Heart right ventricle (tissue), 16 donors: ENCODE results near the gene LYPLAL1. TPM values are rescaled to one million over a fixed set of nuclear protein-coding genes. Genes with fewer than 3 reads are reported as not detected.

Source experiments
- ATAC-seq, 8 donors: fragments of 200-7000 bp; cut with Tn5 transposase; one replicate each; pipeline ENCODE4 v1.9.1; 2020; ENCODE audit warnings: mild to moderate bottlenecking in 8 of 8, moderate library complexity in 8 of 8, moderate number of reproducible peaks in 1 of 8
- DNase-seq, 2 donors: peaks; one replicate each; pipeline ENCODE4 v3.0.0-alpha.2; 2020
- H3K27ac ChIP-seq, 10 donors: fragments of 200-600 bp; sonication (generic) in 2 of 10; one replicate each; pipeline versions ENCODE4 v1.5.0 to v1.8.0; 2020 to 2022; ENCODE audit warnings: mild to moderate bottlenecking in 3 of 10
- H3K27me3 ChIP-seq, 7 donors: fragments of 200-600 bp; one replicate each; pipeline ENCODE4 v1.8.0; 2021 to 2022; ENCODE audit warnings: mild to moderate bottlenecking in 2 of 7
- H3K36me3 ChIP-seq, 9 donors: fragments of 200-600 bp; sonication (generic) in 1 of 9; one replicate each; pipeline versions ENCODE4 v1.5.0 to v1.8.0; 2020 to 2022; ENCODE audit warnings: mild to moderate bottlenecking in 2 of 9
- H3K4me1 ChIP-seq, 9 donors: fragments of 200-600 bp; sonication (generic) in 1 of 9; one replicate each; pipeline versions ENCODE4 v1.5.0 to v1.8.0; 2020 to 2022; ENCODE audit warnings: mild to moderate bottlenecking in 4 of 9
- H3K4me3 ChIP-seq, 10 donors: fragments of 200-600 bp; sonication (generic) in 2 of 10; one replicate each; pipeline versions ENCODE4 v1.5.0 to v1.8.0; 2020 to 2022; ENCODE audit warnings: mild to moderate bottlenecking in 7 of 10, moderate library complexity in 2 of 10
- H3K9me3 ChIP-seq, 11 donors: fragments of 200-600 bp in 10 of 11; sonication (generic) in 2 of 11; one replicate each; pipeline versions ENCODE4 v1.5.0 to v1.8.0; 2013 to 2022; ENCODE audit warnings: mild to moderate bottlenecking in 2 of 11, control low read depth in 1 of 11, moderate library complexity in 1 of 11
- CTCF ChIP-seq, 9 donors: fragments of 200-600 bp; sonication (generic) in 2 of 9; IDR thresholded peaks; one replicate each; pipeline versions ENCODE4 v1.5.0 to v1.8.0; 2021 to 2022; ENCODE audit warnings: antibody characterized with exemption in 9 of 9, mild to moderate bottlenecking in 5 of 9, moderate library complexity in 1 of 9
- WGBS, 2 donors: extraction: QIAGEN DNeasy Blood & Tissue Kit; methylation state at CpG; one replicate each; pipeline ENCODE4 v1.1.7; 2013; ENCODE audit warnings: inconsistent platforms in 1 of 2; 5-methylcytosine and 5-hydroxymethylcytosine counted together
- intact Hi-C, 10 donors: fragments of 100-400 bp; cut with DNase I; formaldehyde crosslinking; loops; one replicate each; pipeline versions ENCODE4 v1.11.1 to v1.14.2; 2022
- polyA plus RNA-seq, 2 donors: library from polyadenylated mRNA; stranded (reverse); fragments of 200-250 nt; gene quantifications; one replicate each; pipeline ENCODE4 v1.2.3, GENCODE V29; 2013
- total RNA-seq, 10 donors: library from RNA; stranded (reverse); fragmentation: NEBNext Ultra II Directional in 3 of 10; extraction: Animal tissue kit (Norgen Biotek cat#: 25700) in 3 of 10; gene quantifications; one replicate each; pipeline versions ENCODE4 v1.2.1 to v1.2.4, GENCODE V29; 2021 to 2023
- donor health status: Arrhythmogenic right ventricular cardiomyopathy.
- donor health status: ischemic (EF 13 %, LVEDD 7.1; RV severe dilation, severe dysfunction).
- donor health status: healthy with polysubstance abuse.
- donor health status: DM: no; HTN: yes; CAD: no.
- donor health status: DM: no; HTN: no; CAD: no.
- donor health status: ischemic (EF 25% LVEDD 6.9; RV normal size, moderate dysfunction).
- donor health status: ischemic (EF 25% LVEDD 5.7; RV mildly dilated, moderate dysfunction).
- donor health status: healthy.
- donor health status: DM: yes; HTN: yes; CAD: no.
- donor health status: Ischemic cardiomyopathy.
- donor health status: ischemic (EF 35%, LVEDD 5.7; RV mildly dilated, moderate dysfunction).
- donor health status: nonischemic (EF 11% LVEDD 7.7; RV severe dilation, severe dysfunction).
- donor health status: DM: yes; HTN: yes; CAD: no.
- donor health status: PGD.
- donor health status: ischemic (EF 29% LVEDD 5.4; RV normal size, mild dysfunction).
- donor health status: nonischemic (EF 23%, LVEDD 6.1; RV moderate dilation, normal function).

Gene LYPLAL1
- total and polyA plus RNA-seq, 12 donors: 22.2 to 186 (median 109) TPM

GRCh38 chr1:219140303-219140877 is 33.3 kb upstream of the LYPLAL1 start:
- Histone ChIP-seq H3K4me1 (peaks cover 0 to 17% (median 0%) of the 10 kb centered on the region in 9 donors), H3K27ac (no peak overlapping the region), H3K36me3 (no peaks in the 10 kb centered on the region), H3K4me3 (no peak overlapping the region), H3K27me3 (no peaks in the 10 kb centered on the region), H3K9me3 (peaks cover 0 to 12% (median 0%) of the 10 kb centered on the region in 11 donors)
- intact Hi-C loops: no loop called here
- no peak for TF ChIP-seq CTCF (IDR thresholded peaks at IDR 0.05)
- no peak for ATAC-seq
- DNase-seq: no peak
- 48 to 49% methylated on average over 2 of the region's 2 CpGs for WGBS, 2 donors

- peaks cover 0 to 17% (median 0%) of the 10 kb centered on the region in 9 donors for H3K4me1 ChIP-seq
- 65 to 75% methylated on average over 1 of the region's 1 CpG for WGBS, 2 donors
- no peak for TF ChIP-seq CTCF (IDR thresholded peaks at IDR 0.05)
- no peak overlapping the region for H3K4me3 ChIP-seq
- H3K27ac ChIP-seq: no peak overlapping the region
- intact Hi-C loops: no loop called here
- ATAC-seq (no peak), DNase-seq (no peak)
- no peaks in the 10 kb centered on the region for H3K36me3 ChIP-seq
- no peaks in the 10 kb centered on the region for H3K9me3 ChIP-seq
- no peaks in the 10 kb centered on the region for H3K27me3 ChIP-seq
Measured at GRCh38 chr1:219143735-219144134, 29.9 kb upstream of the LYPLAL1 start.

GRCh38 chr1:219144658-219145315 is 28.9 kb upstream of the LYPLAL1 start:
- H3K36me3 ChIP-seq: no peaks in the 10 kb centered on the region
- DNase-seq (no peak), ATAC-seq (no peak)
- intact Hi-C loops: no loop called here
- no peak for TF ChIP-seq CTCF (IDR thresholded peaks at IDR 0.05)
- 53 to 59% methylated on average over 2 of the region's 2 CpGs for WGBS, 2 donors
- no peak overlapping the region for H3K27ac ChIP-seq
- peaks cover 0 to 17% (median 0%) of the 10 kb centered on the region in 9 donors for H3K4me1 ChIP-seq
- H3K27me3 ChIP-seq: no peaks in the 10 kb centered on the region
- no peak overlapping the region for H3K4me3 ChIP-seq
- H3K9me3 ChIP-seq: no peaks in the 10 kb centered on the region

GRCh38 chr1:219147571-219148019 is 26.1 kb upstream of the LYPLAL1 start:
- ATAC-seq (no peak), DNase-seq (no peak)
- Histone ChIP-seq H3K36me3 (no peaks in the 10 kb centered on the region), H3K9me3 (no peaks in the 10 kb centered on the region), H3K27me3 (no peaks in the 10 kb centered on the region), H3K4me3 (no peak overlapping the region), H3K4me1 (peaks cover 0 to 17% (median 0%) of the 10 kb centered on the region in 9 donors), H3K27ac (no peak overlapping the region)
- 88 to 95% methylated on average over 1 of the region's 1 CpG for WGBS, 2 donors
- no peak for TF ChIP-seq CTCF (IDR thresholded peaks at IDR 0.05)
- intact Hi-C loops: no loop called here
